Heart right ventricle (tissue), 16 donors: Measurements from ENCODE around the gene OR52E5. TPM values are rescaled to one million over a fixed set of nuclear protein-coding genes. Genes with fewer than 3 reads are reported as not detected.

ENCODE experiments used
- ATAC-seq, 8 donors: fragments of 200-7000 bp; cut with Tn5 transposase; one replicate each; pipeline ENCODE4 v1.9.1; 2020; ENCODE audit warnings: mild to moderate bottlenecking in 8 of 8, moderate library complexity in 8 of 8, moderate number of reproducible peaks in 1 of 8
- DNase-seq, 2 donors: peaks; one replicate each; pipeline ENCODE4 v3.0.0-alpha.2; 2020
- H3K27ac ChIP-seq, 10 donors: fragments of 200-600 bp; sonication (generic) in 2 of 10; one replicate each; pipeline versions ENCODE4 v1.5.0 to v1.8.0; 2020 to 2022; ENCODE audit warnings: mild to moderate bottlenecking in 3 of 10
- H3K27me3 ChIP-seq, 7 donors: fragments of 200-600 bp; one replicate each; pipeline ENCODE4 v1.8.0; 2021 to 2022; ENCODE audit warnings: mild to moderate bottlenecking in 2 of 7
- H3K36me3 ChIP-seq, 9 donors: fragments of 200-600 bp; sonication (generic) in 1 of 9; one replicate each; pipeline versions ENCODE4 v1.5.0 to v1.8.0; 2020 to 2022; ENCODE audit warnings: mild to moderate bottlenecking in 2 of 9
- H3K4me1 ChIP-seq, 9 donors: fragments of 200-600 bp; sonication (generic) in 1 of 9; one replicate each; pipeline versions ENCODE4 v1.5.0 to v1.8.0; 2020 to 2022; ENCODE audit warnings: mild to moderate bottlenecking in 4 of 9
- H3K4me3 ChIP-seq, 10 donors: fragments of 200-600 bp; sonication (generic) in 2 of 10; one replicate each; pipeline versions ENCODE4 v1.5.0 to v1.8.0; 2020 to 2022; ENCODE audit warnings: mild to moderate bottlenecking in 7 of 10, moderate library complexity in 2 of 10
- H3K9me3 ChIP-seq, 11 donors: fragments of 200-600 bp in 10 of 11; sonication (generic) in 2 of 11; one replicate each; pipeline versions ENCODE4 v1.5.0 to v1.8.0; 2013 to 2022; ENCODE audit warnings: mild to moderate bottlenecking in 2 of 11, control low read depth in 1 of 11, moderate library complexity in 1 of 11
- WGBS, 2 donors: extraction: QIAGEN DNeasy Blood & Tissue Kit; methylation state at CpG; one replicate each; pipeline ENCODE4 v1.1.7; 2013; ENCODE audit warnings: inconsistent platforms in 1 of 2; 5-methylcytosine and 5-hydroxymethylcytosine counted together
- intact Hi-C, 10 donors: fragments of 100-400 bp; cut with DNase I; formaldehyde crosslinking; loops; one replicate each; pipeline versions ENCODE4 v1.11.1 to v1.14.2; 2022
- polyA plus RNA-seq, 2 donors: library from polyadenylated mRNA; stranded (reverse); fragments of 200-250 nt; gene quantifications; one replicate each; pipeline ENCODE4 v1.2.3, GENCODE V29; 2013
- total RNA-seq, 10 donors: library from RNA; stranded (reverse); fragmentation: NEBNext Ultra II Directional in 3 of 10; extraction: Animal tissue kit (Norgen Biotek cat#: 25700) in 3 of 10; gene quantifications; one replicate each; pipeline versions ENCODE4 v1.2.1 to v1.2.4, GENCODE V29; 2021 to 2023
- TF ChIP-seq, protein P1 (sequence below), 9 donors: fragments of 200-600 bp; sonication (generic) in 2 of 9; IDR thresholded peaks; one replicate each; pipeline versions ENCODE4 v1.5.0 to v1.8.0; 2021 to 2022; ENCODE audit warnings: antibody characterized with exemption in 9 of 9, mild to moderate bottlenecking in 5 of 9, moderate library complexity in 1 of 9
- donor health status: Arrhythmogenic right ventricular cardiomyopathy.
- donor health status: ischemic (EF 13 %, LVEDD 7.1; RV severe dilation, severe dysfunction).
- donor health status: healthy with polysubstance abuse.
- donor health status: DM: no; HTN: yes; CAD: no.
- donor health status: DM: no; HTN: no; CAD: no.
- donor health status: ischemic (EF 25% LVEDD 6.9; RV normal size, moderate dysfunction).
- donor health status: ischemic (EF 25% LVEDD 5.7; RV mildly dilated, moderate dysfunction).
- donor health status: healthy.
- donor health status: DM: yes; HTN: yes; CAD: no.
- donor health status: Ischemic cardiomyopathy.
- donor health status: ischemic (EF 35%, LVEDD 5.7; RV mildly dilated, moderate dysfunction).
- donor health status: nonischemic (EF 11% LVEDD 7.7; RV severe dilation, severe dysfunction).
- donor health status: DM: yes; HTN: yes; CAD: no.
- donor health status: PGD.
- donor health status: ischemic (EF 29% LVEDD 5.4; RV normal size, mild dysfunction).
- donor health status: nonischemic (EF 23%, LVEDD 6.1; RV moderate dilation, normal function).

Gene OR52E5
- total and polyA plus RNA-seq, 12 donors = not detected

DNA sequence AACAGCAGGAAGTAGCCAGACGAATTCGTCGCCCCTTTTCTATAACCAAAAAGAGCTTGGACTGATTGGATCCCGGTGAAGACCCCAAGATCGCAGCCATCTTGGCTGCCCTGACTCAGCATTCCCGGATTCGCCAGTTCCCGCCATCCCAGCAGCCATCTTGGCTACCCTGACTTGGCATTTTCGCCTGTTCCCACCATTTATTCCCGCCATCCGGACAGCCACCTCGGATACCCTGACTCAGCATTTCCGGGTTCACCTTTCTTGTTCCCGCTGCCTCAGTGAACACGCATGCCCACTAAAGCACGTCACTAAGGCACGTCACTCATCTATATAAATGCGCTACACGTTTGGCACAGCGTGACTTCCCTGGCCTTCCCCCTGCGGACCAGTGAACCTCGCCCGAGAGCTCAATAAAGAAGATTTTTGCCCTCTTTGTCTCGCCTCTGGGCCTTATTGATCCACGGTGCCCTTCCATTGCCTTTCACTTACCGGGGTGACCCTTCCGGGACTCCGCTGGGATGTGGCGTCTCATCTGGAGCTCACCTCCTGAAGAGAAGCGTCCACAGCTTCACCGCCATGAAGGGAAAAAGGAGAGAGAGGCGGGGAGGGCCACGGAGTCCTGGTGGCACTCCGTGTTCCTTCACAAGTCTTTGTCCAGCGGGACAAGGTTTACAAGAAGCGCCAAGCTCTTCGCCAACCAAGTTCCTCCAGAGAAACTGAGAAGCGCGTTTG is 45.0 kb downstream of the OR52E5 start:
- no peaks in the 10 kb centered on the region for H3K27me3 ChIP-seq
- ATAC-seq (no peak), DNase-seq (no peak)
- WGBS, 2 donors = 88 to 92% methylated on average over 39 of the region's 39 CpGs
- no peaks in the 10 kb centered on the region for H3K4me1 ChIP-seq
- no peak overlapping the region for H3K27ac ChIP-seq
- H3K36me3 ChIP-seq = no peaks in the 10 kb centered on the region
- TF ChIP-seq, protein P1, sequence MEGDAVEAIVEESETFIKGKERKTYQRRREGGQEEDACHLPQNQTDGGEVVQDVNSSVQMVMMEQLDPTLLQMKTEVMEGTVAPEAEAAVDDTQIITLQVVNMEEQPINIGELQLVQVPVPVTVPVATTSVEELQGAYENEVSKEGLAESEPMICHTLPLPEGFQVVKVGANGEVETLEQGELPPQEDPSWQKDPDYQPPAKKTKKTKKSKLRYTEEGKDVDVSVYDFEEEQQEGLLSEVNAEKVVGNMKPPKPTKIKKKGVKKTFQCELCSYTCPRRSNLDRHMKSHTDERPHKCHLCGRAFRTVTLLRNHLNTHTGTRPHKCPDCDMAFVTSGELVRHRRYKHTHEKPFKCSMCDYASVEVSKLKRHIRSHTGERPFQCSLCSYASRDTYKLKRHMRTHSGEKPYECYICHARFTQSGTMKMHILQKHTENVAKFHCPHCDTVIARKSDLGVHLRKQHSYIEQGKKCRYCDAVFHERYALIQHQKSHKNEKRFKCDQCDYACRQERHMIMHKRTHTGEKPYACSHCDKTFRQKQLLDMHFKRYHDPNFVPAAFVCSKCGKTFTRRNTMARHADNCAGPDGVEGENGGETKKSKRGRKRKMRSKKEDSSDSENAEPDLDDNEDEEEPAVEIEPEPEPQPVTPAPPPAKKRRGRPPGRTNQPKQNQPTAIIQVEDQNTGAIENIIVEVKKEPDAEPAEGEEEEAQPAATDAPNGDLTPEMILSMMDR (IDR thresholded peaks at IDR 0.05) = no peak
- intact Hi-C loops = no loop called here
- H3K9me3 ChIP-seq = peaks cover 0 to 9% (median 0%) of the 10 kb centered on the region in 11 donors
- no peak overlapping the region for H3K4me3 ChIP-seq

GRCh38 chr11:5938603-5938965 is 45.6 kb downstream of the OR52E5 start:
- 68 to 77% methylated on average over 21 of the region's 21 CpGs for WGBS, 2 donors
- H3K36me3 ChIP-seq = no peaks in the 10 kb centered on the region
- DNase-seq (no peak), ATAC-seq (no peak)
- peaks cover 0 to 9% (median 0%) of the 10 kb centered on the region in 11 donors for H3K9me3 ChIP-seq
- TF ChIP-seq, protein P1 (IDR thresholded peaks at IDR 0.05) = no peak
- intact Hi-C loops = no loop called here
- H3K27me3 ChIP-seq = no peaks in the 10 kb centered on the region
- no peak overlapping the region for H3K4me3 ChIP-seq
- no peak overlapping the region for H3K27ac ChIP-seq
- no peaks in the 10 kb centered on the region for H3K4me1 ChIP-seq

- intact Hi-C loops = no loop called here
- Histone ChIP-seq H3K36me3 (no peaks in the 10 kb centered on the region), H3K4me3 (no peak overlapping the region), H3K27me3 (no peaks in the 10 kb centered on the region), H3K27ac (no peak overlapping the region), H3K4me1 (no peaks in the 10 kb centered on the region), H3K9me3 (peaks cover 0 to 9% (median 0%) of the 10 kb centered on the region in 11 donors)
- TF ChIP-seq, protein P1 (IDR thresholded peaks at IDR 0.05) = no peak
- no peak for DNase-seq
- 90 to 95% methylated on average over 2 of the region's 2 CpGs for WGBS, 2 donors
- no peak for ATAC-seq
Observed at GRCh38 chr11:5940748-5941147, 47.7 kb downstream of the OR52E5 start.

GRCh38 chr11:5941951-5942350 is 48.9 kb downstream of the OR52E5 start, which contains the start of gene OR56A3:
Gene OR56A3, plus strand, starts transcription at chr11:5942251. Its CDS starts 5,096 bp downstream, at chr11:5947347.
- no peak for ATAC-seq
- 77 to 78% methylated on average over 3 of the region's 3 CpGs for WGBS, 2 donors
- Histone ChIP-seq H3K36me3 (no peaks in the 10 kb centered on the region), H3K27ac (no peak within 1 kb of the TSS), H3K9me3 (peaks cover 0 to 6% (median 0%) of the 10 kb centered on the region in 11 donors), H3K4me1 (no peaks in the 10 kb centered on the region), H3K27me3 (no peaks in the 10 kb centered on the region), H3K4me3 (no peak within 1 kb of the TSS)
- intact Hi-C loops = no loop called here
- no peak for DNase-seq
- TF ChIP-seq, protein P1 (IDR thresholded peaks at IDR 0.05) = no peak

Other genes starting within 250 kb of the OR52E5 start
- 10 to 100 TPM in 2 of 10 donors, 1 to 10 TPM in 8; 3.1 to 12.6 (median 7.8) TPM for gene TRIM5, start 208.1 kb upstream of the OR52E5 start, total RNA-seq
- 1 to 10 TPM; 6.4 to 6.5 TPM for gene TRIM5, start 208.1 kb upstream of the OR52E5 start, polyA plus RNA-seq
- 10 to 100 TPM; 11.7 to 52.6 (median 17.6) TPM for gene TRIM22, start 203.4 kb upstream of the OR52E5 start, total RNA-seq
- 10 to 100 TPM in 1 of 2 donors, 1 to 10 TPM in 1; 8.1 to 27.1 TPM for gene TRIM22, start 203.4 kb upstream of the OR52E5 start, polyA plus RNA-seq
- gene OR56B1, start 156.8 kb upstream of the OR52E5 start, total RNA-seq = not detected
- gene OR56B1, start 156.8 kb upstream of the OR52E5 start, polyA plus RNA-seq = not detected
- gene OR52N4, start 139.0 kb upstream of the OR52E5 start, total RNA-seq = under 1 TPM in 1 of 10 donors, not detected in 9; 0.32 TPM
- not detected for gene OR52N4, start 139.0 kb upstream of the OR52E5 start, polyA plus RNA-seq
- gene OR52N5, start 109.9 kb upstream of the OR52E5 start, total RNA-seq = under 1 TPM in 1 of 10 donors, not detected in 9; 0.09 TPM
- gene OR52N5, start 109.9 kb upstream of the OR52E5 start, polyA plus RNA-seq = not detected
- gene OR52N1, start 101.9 kb upstream of the OR52E5 start, total RNA-seq = under 1 TPM in 1 of 10 donors, not detected in 9; 0.09 TPM
- not detected for gene OR52N1, start 101.9 kb upstream of the OR52E5 start, polyA plus RNA-seq
- not detected for gene OR52N2, start 84.3 kb upstream of the OR52E5 start, total RNA-seq
- not detected for gene OR52N2, start 84.3 kb upstream of the OR52E5 start, polyA plus RNA-seq
- gene OR52E6, start 51.3 kb upstream of the OR52E5 start, total RNA-seq = not detected
- gene OR52E6, start 51.3 kb upstream of the OR52E5 start, polyA plus RNA-seq = not detected
- not detected for gene OR52E8, start 35.5 kb upstream of the OR52E5 start, total RNA-seq
- gene OR52E8, start 35.5 kb upstream of the OR52E5 start, polyA plus RNA-seq = not detected
- not detected for gene OR52E4, start 12.6 kb upstream of the OR52E5 start, total RNA-seq
- gene OR52E4, start 12.6 kb upstream of the OR52E5 start, polyA plus RNA-seq = not detected
- gene OR56A3, start 49.0 kb downstream of the OR52E5 start, total RNA-seq = not detected
- not detected for gene OR56A3, start 49.0 kb downstream of the OR52E5 start, polyA plus RNA-seq
- not detected for gene OR56A5, start 75.3 kb downstream of the OR52E5 start, total RNA-seq
- not detected for gene OR56A5, start 75.3 kb downstream of the OR52E5 start, polyA plus RNA-seq
- gene OR52L1, start 93.8 kb downstream of the OR52E5 start, total RNA-seq = not detected
- gene OR52L1, start 93.8 kb downstream of the OR52E5 start, polyA plus RNA-seq = not detected
- gene OR56A4, start 113.7 kb downstream of the OR52E5 start, total RNA-seq = under 1 TPM in 1 of 10 donors, not detected in 9; 0.05 TPM
- not detected for gene OR56A4, start 113.7 kb downstream of the OR52E5 start, polyA plus RNA-seq
- not detected for gene OR56A1, start 137.6 kb downstream of the OR52E5 start, total RNA-seq
- gene OR56A1, start 137.6 kb downstream of the OR52E5 start, polyA plus RNA-seq = not detected
- not detected for gene OR56B4, start 214.5 kb downstream of the OR52E5 start, total RNA-seq
- gene OR56B4, start 214.5 kb downstream of the OR52E5 start, polyA plus RNA-seq = not detected